ENCODE data around the gene BTNL9. TPM values are rescaled to one million over a fixed set of nuclear protein-coding genes. Genes with fewer than 3 reads are reported as not detected.

Gene BTNL9
- total and polyA plus RNA-seq, 12 donors: 16.0 to 254 (median 31.0) TPM

DNA sequence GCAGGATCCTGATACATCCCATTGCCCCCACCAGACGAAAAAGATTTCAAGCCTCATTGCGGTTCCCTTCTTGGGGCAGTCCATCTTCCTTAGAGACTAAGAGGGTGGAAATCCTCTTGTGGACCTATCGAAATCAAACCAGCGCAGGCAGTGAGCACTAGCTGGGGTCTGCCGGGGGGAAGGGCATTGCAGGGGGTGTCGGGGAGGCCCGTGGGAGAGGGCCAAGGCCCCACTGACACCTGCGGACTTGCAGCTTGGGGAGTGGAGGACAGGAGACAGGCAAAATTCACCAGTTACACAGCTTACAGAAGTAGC lies 522 bp downstream of the BTNL9 start:
- H3K4me1 ChIP-seq: peaks cover 0 to 47% (median 5%) of the 10 kb centered on the region in 9 donors
- peak overlapping the region; percentile 64 to 92 (median 81) for H3K27ac ChIP-seq
- ATAC-seq: no peak
- no peaks in the 10 kb centered on the region for H3K9me3 ChIP-seq
- no peak for DNase-seq
- intact Hi-C loops (cut with DNase I): loop anchor here in 4 of 10 donors (5.0 to 10.0 kb wide), 7 partner anchors 117 to 246 kb away; partner anchors contain the start of gene MGAT1 (in 1 of the 4)
- no peaks in the 10 kb centered on the region for H3K36me3 ChIP-seq
- peak overlapping the region; percentile 30 to 62 (median 49) for H3K4me3 ChIP-seq
- TF ChIP-seq, protein P1, sequence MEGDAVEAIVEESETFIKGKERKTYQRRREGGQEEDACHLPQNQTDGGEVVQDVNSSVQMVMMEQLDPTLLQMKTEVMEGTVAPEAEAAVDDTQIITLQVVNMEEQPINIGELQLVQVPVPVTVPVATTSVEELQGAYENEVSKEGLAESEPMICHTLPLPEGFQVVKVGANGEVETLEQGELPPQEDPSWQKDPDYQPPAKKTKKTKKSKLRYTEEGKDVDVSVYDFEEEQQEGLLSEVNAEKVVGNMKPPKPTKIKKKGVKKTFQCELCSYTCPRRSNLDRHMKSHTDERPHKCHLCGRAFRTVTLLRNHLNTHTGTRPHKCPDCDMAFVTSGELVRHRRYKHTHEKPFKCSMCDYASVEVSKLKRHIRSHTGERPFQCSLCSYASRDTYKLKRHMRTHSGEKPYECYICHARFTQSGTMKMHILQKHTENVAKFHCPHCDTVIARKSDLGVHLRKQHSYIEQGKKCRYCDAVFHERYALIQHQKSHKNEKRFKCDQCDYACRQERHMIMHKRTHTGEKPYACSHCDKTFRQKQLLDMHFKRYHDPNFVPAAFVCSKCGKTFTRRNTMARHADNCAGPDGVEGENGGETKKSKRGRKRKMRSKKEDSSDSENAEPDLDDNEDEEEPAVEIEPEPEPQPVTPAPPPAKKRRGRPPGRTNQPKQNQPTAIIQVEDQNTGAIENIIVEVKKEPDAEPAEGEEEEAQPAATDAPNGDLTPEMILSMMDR (IDR thresholded peaks at IDR 0.05): no peak
- H3K27me3 ChIP-seq: peaks cover 0 to 32% (median 22%) of the 10 kb centered on the region in 7 donors
- WGBS, 2 donors: 66 to 67% methylated on average over 8 of the region's 8 CpGs

DNA sequence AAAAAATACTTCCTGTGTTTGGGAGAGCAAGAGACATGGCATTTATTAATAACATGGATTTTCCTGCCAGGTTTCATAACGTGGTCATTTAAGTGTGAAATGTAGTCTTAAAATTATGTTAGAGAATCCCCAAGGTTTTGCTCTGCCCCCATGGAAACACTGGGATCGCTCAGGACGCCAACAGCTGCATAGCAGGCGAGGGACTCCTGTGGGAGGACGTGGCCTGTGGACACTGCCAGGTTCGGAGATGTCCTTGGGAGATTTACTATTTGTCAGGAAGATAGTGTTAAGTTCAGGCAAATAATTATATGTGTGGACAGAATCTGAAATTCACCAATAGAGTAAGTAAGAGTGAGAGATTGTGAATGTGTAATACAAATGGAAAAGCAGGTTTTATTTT lies 977 bp downstream of the BTNL9 start:
- peak overlapping the region; percentile 30 to 62 (median 49) for H3K4me3 ChIP-seq
- no peaks in the 10 kb centered on the region for H3K36me3 ChIP-seq
- no peaks in the 10 kb centered on the region for H3K9me3 ChIP-seq
- H3K27ac ChIP-seq: peak overlapping the region; percentile 64 to 92 (median 81)
- ATAC-seq: no peak
- DNase-seq: no peak
- 41 to 45% methylated on average over 6 of the region's 6 CpGs for WGBS, 2 donors
- intact Hi-C loops (cut with DNase I): loop anchor here in 4 of 10 donors (5.0 to 10.0 kb wide), 7 partner anchors 116 to 246 kb away; partner anchors contain the start of gene MGAT1 (in 1 of the 4)
- peaks cover 0 to 47% (median 5%) of the 10 kb centered on the region in 9 donors for H3K4me1 ChIP-seq
- peaks cover 0 to 27% (median 22%) of the 10 kb centered on the region in 7 donors for H3K27me3 ChIP-seq
- TF ChIP-seq, protein P1 (IDR thresholded peaks at IDR 0.05): no peak

DNA sequence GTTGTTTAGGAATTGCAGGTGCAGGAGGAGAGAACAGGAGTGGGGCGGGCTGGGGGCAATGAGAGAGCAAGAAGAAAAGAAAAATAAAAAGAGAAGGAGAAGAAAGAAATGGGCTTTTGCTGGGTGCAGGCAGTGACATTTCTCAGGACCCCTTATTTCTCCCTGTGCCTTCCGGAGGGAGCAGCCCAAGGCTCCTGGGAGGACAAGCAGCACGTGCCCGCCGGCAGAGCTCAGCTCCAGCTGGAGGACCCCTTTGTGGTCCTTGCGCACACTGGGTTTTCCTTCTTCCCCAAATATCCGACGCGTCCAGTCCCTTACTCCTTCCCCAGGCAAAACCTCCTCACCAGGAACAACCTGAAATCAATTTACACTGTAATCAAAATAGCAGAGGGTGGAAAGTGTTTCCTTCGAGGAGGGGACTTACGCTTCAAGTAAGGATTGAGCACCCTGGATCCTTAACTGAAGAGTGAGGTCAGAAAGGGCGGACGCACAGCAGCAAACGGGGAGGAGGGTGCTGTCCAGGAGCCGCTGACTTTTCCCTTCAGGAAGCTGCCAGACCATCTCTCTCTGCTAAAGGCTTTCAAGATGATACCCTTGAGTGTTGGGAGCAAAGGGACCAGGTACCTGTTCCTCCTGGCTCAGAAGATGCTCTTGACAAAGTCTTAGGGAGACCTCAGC lies 2.1 kb downstream of the BTNL9 start:
- intact Hi-C loops (cut with DNase I): loop anchor here in 4 of 10 donors (5.0 to 10.0 kb wide), 7 partner anchors 115 to 247 kb away; partner anchors contain the start of gene MGAT1 (in 1 of the 4)
- DNase-seq (no peak), ATAC-seq (no peak)
- TF ChIP-seq, protein P1 (IDR thresholded peaks at IDR 0.05): no peak
- H3K36me3 ChIP-seq: no peaks in the 10 kb centered on the region
- no peaks in the 10 kb centered on the region for H3K9me3 ChIP-seq
- H3K27ac ChIP-seq: peak overlapping the region; percentile 48 to 92 (median 81)
- H3K4me1 ChIP-seq: peaks cover 0 to 35% (median 4%) of the 10 kb centered on the region in 9 donors
- H3K4me3 ChIP-seq: peak overlapping the region; percentile 30 to 62 (median 49)
- WGBS, 2 donors: 51% methylated on average over 15 of the region's 15 CpGs
- H3K27me3 ChIP-seq: peaks cover 0 to 33% (median 24%) of the 10 kb centered on the region in 7 donors

DNA sequence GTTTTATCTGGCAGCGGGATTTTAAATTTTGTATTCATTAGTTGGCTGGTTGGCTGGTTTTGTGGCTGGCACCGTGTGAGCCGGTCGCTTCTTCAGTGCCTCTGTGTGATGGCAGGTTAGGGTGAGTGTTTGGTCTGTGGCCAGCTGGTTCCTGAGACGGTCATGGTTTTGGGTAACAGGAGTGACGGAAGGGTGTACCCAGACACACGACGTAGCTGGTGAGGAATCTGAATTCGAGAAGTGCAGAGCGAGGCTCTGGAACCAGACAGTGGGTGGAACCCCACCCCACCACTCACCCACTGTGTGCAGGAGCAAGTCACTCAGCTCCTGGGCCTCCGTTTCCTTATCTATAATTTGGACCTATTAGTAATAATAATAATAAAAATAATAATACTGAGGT lies 2.7 kb downstream of the BTNL9 start:
- TF ChIP-seq, protein P1 (IDR thresholded peaks at IDR 0.05): no peak
- Histone ChIP-seq H3K27me3 (peaks cover 0 to 38% (median 29%) of the 10 kb centered on the region in 7 donors), H3K36me3 (peaks cover 0 to 3% (median 0%) of the 10 kb centered on the region in 9 donors), H3K4me1 (peaks cover 0 to 32% (median 4%) of the 10 kb centered on the region in 9 donors), H3K27ac (peak overlapping the region; percentile 48 to 92 (median 81)), H3K4me3 (peak overlapping the region; percentile 30 to 62 (median 49)), H3K9me3 (no peaks in the 10 kb centered on the region)
- DNase-seq (no peak), ATAC-seq (no peak)
- intact Hi-C loops (cut with DNase I): loop anchor here in 4 of 10 donors (5.0 to 10.0 kb wide), 7 partner anchors 115 to 248 kb away; partner anchors contain the start of gene MGAT1 (in 1 of the 4)
- WGBS, 2 donors: 55 to 57% methylated on average over 11 of the region's 11 CpGs
